Embryonic facial prominence (tissue), 1 donor: ENCODE data around the gene PPP1R26.
"Not testable (repeated sequence)": the region's sequence is repeated elsewhere in the genome, so short reads cannot be mapped to it uniquely, and the experiment has no call there.

Experiments used
- DNase-seq: peaks from one replicate; pipeline ENCODE4 v3.0.0-alpha.2; 2016; ENCODE audit errors: extremely low spot score

Gene PPP1R26, protein sequence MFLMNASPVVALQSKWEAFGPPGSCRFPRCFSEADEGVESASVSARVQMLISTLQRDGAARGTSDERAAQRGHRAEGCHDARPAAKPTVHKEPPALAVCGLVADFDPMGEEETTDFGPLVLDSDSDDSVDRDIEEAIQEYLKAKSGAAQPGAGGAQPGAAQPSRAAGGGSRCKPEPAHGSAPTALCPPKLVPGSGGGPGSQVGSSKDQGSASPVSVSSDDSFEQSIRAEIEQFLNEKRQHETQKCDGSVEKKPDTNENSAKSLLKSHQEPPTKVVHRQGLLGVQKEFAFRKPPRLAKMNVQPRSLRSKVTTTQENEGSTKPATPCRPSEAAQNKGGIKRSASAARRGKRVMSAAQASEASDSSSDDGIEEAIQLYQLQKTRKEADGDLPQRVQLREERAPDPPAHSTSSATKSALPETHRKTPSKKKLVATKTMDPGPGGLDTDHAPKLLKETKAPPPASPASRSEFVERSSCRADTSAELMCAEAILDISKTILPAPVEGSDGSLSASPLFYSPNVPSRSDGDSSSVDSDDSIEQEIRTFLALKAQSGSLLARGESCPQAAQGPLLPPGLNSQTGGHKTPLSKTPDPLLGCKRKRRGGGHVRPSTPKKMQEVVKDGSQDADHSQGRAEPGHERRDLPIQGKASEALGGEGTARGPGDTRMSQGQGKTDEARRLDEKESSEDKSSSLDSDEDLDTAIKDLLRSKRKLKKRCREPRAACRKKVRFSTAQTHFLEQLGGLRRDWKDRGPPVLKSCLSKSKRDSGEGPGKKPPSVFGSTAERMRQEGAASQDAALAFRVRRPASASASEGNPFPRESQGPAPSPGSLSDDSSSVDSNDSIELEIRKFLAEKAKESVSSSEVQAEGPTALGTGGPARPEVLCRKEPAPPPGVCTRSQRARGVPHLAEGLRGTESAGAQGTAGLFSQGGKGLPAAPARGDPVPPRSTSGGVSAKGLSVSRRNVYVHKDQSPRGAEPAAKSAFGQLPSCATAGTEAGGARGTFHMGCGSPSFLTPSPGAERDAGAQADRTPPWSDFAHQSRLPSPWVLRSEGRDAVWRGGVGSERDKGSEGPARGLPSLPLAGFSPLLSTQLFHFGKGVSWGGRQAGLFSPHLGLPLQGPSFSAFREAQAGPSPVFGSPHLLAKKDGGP (N-terminal part only)

DNA sequence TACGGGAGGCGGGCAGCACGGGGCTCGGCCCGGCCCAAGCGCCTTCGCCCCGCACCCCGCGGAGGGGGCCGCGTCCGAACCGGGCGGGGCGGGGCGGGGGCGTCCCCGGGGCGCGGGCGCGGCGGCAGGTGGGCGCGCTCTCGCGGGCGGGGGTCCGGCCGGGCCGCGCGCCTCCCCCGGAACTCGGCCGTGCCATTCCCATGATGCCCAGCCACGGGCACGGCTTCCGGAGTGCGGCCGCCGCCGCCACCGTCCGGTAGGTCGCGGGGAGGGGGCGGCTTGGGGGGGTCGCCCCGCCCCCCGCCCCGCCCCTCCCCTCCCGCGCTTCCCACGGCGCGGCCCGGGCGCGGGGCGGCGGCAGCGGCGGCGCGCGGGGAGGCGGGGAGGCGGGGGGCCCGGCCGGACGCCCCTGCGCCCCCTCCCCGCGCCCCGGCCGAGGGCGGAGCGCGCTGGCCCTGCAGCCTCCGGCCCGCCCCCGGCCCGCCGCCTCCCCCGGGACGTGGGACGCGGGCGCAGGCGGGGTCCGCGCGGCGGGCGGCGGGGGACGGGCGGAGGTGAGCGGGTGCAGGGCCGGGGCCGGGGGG lies at the start of gene PPP1R26:
TSS of gene PPP1R26 (plus strand) at position 314 of the 584 bp plus-strand sequence. CDS start 4,729 bp downstream, outside the sequence.
- no peak for DNase-seq

DNA sequence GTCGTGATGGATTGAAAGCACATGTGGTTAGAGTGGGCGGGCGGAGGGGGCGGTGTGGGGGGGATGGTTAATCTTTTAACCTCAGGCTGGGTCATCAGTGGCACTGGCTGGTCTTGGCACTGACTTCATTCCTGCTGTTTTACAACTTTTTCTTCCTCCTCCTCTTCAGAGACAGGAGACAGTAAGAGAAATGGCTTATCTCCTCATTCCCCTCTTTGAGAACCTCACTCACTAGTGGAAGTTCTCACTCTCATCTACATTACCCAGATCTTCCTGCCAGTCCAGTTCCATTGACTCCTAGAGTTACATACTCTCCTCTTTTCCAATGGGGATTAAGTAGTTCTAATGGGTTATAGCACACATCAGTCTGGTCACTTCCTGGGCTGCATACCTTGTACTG lies 42.3 kb upstream of the PPP1R26 start:
- DNase-seq, result no peak

DNA sequence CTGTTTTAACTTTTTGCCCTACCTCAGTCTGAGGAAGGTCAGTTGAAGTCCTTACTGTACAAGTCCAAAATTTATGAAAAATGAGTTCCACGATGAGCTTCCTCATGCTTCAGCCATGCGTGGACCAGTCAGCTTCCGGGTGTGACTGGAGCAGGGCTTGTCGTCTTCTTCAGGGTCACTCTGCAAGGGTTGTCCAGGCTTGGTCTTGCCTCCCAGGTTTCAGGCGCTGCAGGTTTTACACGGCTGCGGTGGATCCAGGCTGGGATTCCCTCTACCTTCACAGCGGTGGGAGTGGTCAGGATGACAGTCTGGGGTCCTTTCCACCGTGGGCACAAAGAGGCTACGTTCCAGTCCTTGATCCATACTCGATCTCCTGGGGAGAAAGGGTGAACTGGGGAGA lies 41.9 kb upstream of the PPP1R26 start:
- DNase-seq, result not testable (repeated sequence)

DNA sequence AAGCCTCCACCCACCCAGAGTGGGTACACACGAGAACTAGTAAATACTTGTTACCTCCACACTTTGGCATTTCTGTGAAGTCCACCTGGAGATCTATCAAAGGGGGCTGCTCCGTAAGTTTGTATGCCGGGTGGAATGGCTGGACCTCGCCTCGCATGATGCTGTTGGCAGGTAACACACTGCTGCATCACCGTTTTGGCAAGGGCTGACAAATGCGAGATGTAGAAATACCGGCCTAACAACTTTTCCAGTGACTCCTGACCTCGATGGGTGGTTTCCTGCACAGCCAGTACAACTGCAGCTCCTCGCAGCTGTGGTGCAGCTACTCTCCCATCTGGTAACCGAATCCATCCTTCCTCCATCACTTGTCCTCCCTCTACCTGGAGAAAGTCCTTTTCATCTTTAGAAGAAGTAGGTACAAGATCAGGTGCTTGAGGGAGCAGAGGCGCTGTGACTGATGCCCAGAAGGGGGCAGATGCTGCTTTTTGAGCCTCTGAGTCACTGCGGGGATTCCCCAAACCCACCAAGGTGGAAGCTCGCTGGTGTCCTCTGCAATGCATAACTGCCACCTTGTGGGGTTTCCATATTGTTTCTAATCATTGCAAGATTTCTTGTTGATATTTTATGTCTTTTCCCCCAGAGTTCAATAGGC lies 40.9 kb upstream of the PPP1R26 start:
- not testable (repeated sequence) for DNase-seq

DNA sequence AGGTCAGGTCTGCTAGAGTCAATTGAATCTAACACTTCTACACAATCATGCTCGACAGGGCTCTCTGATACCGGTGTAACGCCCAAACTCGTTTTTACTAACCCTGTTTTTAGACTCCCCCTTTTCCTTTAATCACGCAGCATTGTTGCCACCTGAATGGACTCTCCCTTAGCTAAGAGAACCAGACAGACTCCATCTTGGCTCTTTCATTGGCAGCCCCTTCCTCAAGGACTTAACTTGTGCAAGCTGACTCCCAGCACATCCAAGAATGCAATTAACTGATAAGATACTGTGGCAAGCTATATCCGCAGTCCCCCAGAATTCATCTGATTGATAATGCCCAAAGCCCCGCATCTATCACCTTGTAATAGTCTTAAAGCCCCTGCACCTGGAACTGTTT lies 40.1 kb upstream of the PPP1R26 start:
- DNase-seq, result not testable (repeated sequence)

DNA sequence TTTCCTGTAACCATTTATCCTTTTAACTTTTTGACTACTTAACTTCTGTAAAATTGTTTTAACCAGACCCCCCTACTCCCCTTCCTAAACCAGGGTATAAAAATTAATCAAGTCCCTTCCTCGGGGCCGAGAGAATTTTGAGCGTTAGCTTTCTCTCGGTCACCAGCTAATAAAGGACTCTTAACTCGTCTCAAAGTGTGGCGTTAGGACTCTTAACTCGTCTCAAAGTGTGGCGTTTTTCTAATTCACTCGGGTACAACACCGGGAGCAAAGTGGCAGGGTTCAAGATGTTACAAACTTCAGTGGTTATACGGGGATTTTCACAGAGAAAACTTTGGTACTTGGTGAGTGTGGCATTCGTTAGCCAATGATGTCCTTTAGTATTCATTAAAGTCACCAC lies 39.7 kb upstream of the PPP1R26 start:
- no peak for DNase-seq

DNA sequence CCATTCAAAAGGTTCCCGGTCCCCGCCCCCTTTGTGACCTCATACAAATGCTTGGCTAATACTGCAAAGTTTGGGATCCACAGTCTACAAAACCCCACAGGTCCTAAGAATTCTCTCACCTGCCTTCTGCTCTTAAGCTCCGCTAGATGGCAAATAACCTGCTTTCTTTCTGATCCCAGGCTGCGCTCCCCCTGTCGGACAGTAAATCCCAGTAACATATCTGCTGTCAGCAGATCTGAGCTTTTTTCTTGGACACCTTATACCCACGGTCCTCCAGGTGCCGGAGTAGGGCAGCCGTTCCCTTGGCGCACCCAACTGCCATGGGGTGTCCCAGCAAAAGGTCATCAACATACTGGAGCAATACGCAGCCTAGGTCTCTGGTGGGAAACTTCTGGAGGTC lies 39.0 kb upstream of the PPP1R26 start:
- DNase-seq, result no peak

DNA sequence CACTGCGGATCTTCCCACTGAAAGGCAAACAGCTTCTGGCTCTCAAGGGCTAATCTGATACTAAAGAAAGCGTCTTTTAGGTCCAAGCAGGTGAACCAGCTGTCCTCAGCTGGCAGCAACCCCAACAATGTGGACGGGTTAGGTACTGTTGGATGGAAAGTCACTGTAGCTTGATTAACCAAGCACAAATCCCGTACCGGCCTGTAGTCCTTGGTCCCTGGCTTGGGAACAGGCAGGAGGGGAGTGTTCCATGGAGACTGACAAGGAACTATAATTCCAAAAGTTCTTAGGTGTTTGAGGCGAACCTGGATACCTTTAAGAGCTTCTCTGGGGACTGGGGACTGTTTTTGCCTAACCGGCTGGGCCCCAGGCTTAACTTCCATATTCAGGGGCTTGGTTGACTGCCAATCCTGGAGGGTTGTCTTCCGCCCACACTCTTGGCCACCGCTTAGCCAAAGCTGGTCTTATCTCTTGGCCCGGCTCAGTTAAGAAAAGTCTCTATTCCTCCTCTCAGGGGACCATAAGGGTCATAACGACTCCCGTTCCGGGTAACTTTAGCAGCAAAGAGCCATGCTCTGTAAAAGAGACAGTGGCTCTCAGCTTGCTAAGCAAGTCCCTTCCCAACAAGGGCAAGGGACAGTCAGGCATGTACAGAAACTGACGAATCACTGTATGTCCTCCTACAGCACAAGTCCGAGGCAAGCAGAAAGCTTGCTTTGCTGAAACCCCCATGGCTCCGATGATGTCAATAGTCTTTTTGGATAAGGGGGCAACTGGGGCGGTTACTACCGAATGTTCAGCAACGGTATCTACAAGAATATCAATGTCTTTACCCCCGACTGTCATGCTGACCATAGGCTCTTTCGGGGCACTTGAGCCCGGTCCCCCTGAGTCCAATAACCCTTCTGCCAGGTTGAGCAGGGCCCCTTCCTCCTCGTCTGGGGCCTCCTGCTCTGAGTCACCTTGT lies 38.2 kb upstream of the PPP1R26 start:
- not testable (repeated sequence) for DNase-seq

DNA sequence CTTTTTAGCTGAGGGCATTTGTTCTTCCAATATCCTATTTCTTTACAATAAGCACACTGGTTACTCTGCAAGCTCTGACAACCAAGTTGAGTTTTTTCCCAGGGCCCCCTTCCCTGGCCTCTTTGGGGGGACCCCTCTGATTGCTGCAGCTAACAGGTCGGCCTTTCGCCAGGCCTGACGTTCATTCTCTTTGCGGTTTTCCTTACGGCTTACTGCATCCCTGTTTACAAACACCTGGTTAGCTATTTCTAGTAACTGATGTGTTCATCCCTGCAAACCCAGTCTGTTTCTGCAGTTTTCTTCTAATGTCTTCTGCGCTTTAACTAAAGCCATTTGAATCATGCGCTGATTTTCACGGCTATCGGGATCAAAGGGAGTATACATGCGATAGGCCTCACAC lies 37.5 kb upstream of the PPP1R26 start:
- DNase-seq, result no peak

DNA sequence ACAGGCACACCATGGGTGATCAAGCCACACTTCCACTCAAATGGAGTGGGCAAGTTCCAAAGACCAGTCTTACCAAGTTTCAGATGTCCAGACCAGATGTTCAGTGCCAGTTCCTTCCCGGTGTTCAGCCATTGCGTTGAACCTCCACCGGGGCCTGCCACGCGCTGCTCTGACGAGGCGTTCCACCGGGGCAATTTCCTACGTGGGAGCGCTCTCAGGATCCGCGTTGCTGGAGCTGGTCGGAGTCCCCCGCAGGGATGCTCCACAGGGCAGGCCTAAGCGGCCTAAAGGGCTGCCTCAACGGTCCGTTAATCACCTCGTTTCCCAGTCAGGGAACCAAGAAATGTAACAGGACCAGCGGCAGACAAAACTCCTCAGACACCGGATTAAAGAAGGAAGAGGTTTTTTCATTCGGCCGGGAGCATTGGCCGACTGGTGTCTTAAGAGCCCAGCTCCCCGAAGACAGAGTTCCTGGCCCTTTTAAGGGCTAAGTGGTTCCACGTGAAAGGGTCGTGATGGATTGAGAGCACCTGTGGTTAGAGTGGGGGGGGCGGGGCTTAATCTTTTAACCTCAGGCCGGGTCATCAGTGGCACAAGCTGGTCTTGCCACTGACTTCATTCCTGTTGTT lies 35.7 kb upstream of the PPP1R26 start:
- no peak for DNase-seq

DNA sequence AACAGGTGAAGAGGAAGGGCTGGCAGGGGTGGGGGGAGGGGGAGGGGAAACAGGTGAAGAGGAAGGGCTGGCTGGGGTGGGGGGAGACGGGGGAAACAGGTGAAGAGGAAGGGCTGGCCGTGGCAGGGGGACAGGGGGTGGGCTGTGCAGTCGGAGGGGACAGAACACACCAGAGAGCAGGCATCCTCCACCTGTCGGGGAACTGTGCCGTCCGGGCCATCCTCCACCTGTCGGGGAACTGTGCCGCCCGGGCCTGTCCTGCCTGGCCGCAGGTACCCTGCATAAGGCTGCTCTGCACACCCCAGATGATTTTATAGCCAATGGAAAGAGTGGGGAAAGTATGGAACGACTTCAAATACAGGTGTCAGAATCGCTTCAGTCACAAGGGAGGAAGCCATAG lies 32.5 kb upstream of the PPP1R26 start:
- DNase-seq, result no peak

DNA sequence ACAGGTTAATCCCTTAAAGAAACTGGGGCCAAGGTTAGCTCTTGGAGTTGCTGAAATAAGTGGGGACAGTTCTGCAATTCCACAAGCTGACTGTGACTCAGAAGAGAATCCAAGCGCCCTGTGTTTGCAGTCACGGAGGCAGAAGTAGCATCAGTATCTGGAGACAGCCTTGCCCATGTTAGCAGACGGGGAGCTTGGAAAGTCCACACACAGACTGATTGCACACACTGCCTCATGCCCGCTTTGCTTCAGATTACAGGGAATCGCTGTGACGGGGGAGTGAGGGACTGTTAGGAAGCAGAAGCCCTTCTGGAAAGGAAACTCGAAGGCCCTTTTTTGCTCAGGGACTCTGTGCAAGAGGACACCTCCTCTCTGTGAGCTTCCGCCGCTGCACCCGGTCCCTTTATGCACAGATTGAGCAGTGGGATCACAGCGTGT lies 30.9 kb upstream of the PPP1R26 start:
- no peak for DNase-seq

DNA sequence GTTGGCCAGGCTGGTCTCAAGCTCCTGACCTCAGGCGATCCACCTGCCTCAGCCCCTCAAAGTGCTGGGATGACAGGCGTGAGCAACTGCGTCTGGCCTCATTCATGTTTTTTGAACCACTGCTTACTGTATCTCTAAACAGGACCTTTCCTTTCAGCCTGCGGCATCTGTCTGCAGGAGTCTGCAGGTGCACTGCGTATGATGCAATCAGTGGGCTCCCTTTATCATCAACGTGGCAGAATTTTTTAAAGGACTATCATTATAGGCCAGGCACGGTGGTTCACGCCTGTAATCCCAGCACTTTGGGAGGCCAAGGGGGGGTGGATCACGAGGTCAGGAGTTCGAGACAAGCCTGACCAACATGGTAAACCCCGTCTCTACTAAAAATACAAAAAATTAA lies 30.1 kb upstream of the PPP1R26 start:
- DNase-seq, result not testable (repeated sequence)

DNA sequence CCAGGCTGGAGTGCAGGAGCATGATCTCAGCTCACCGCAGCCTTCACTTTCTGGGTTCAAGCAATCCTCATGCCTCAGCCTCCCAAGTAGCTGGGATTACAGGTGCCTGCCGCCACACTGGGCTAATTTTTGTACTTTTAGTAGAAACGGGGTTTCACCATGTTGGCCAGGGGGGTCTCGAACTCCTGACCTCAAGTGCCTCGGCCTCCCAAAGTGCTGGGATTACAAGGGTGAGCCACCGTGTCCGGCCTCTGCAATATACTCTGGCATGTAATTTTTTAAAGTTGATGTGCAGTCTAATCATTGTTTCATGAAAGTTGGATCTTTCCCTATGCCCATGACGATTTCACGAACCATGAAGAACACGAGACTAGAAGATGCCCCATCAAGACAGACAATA lies 28.6 kb upstream of the PPP1R26 start:
- no peak for DNase-seq

DNA sequence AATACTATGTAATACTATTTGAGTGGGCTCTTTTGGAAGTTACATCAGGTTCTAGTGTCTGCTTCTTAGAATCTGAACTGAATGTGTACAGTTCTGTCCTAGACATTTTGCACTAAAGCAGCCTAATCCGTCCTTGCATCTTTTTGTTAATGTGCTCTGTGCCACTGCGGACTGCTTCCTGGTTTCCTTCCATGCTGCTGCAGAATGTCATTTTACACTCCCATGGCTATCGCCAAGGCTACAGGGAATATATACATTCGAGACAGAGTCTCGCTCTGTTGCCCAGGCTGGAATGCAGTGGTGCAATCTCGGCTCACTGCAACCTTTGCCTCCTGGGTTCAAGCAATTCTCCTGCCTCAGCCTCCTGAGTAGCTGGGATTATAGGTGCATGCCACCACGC lies 27.7 kb upstream of the PPP1R26 start:
- not testable (repeated sequence) for DNase-seq

DNA sequence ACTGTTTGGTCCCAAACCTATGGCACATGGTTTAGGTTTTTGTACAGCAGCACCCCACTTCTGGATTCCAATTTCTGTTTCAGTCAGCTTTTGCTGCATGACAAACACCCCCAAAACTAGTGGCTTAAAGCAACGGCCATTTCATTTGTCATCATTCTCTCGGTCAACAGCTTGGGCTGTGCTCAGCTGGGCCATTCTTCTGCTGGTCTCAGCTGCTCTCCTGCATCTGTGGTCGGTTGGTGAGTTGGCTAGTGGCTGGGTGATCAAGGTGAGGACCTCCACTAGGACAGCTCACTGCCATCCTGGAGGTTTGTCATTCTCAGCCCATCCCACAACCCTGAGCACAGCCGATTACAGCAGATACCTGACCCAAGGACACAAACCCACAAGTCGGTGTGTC lies 24.8 kb upstream of the PPP1R26 start:
- DNase-seq, result no peak

DNA sequence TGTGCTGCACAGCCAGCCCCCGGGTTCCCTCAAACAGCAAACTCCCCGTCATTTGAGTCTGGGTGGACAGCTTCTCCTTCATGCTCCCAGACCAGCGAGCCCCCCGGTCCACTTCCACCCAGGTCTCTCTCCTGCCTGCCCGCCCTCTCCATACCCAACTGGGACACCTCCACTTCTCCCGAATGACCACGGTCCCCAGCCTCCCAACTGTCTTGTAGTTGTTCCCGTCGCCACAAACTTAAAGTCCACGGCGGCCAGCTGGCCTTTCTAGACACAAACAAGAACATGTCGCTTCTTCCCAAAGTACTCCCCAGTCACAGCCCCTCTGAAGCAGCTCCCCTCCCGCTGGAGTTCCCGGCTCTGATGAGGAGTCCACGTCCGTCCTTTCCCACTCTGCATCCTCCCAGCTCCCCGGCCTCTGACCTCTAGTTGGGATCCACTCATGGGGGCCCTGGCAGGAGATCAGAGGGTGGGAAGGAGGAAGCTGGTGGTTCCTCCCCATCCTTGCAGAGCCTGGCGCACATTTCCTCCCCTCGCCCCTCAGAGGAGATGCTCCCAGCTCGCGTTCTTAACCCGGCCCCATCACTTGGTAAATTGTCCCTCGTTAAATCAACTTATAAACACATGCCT lies 24.1 kb upstream of the PPP1R26 start:
- no peak for DNase-seq

DNA sequence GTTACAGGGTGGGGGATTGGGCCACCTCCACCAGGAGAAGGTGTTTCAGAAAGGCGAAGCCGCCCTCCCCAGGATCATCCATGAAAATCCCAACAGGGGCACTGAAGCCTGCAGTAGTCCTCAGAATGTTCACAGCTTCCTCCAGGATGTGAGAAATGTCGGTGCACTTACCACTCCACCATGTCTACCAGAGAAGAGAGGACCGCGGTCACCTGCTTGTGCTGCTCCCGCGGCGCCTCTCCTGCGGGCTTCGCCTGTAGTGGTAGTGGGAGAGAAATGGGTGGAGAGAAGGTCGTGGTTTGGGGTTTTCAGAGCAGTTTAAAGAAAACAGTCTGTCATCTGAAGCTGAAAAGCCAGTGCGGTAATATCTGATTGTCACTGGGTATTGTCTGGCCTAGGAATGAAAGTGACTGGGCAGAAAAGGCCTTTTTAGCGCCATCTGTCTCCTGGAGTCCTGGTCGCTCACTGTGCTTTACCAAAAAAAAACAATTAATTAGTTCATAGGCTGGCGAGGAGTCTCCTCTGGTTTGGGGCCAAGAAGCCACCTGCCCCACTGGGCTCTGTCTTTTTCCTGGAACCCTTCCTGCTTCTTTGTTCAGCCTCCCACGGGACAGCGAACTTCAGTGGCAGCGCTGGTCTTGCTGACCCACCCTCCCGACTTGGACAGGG lies 23.0 kb upstream of the PPP1R26 start:
- DNase-seq, result no peak

DNA sequence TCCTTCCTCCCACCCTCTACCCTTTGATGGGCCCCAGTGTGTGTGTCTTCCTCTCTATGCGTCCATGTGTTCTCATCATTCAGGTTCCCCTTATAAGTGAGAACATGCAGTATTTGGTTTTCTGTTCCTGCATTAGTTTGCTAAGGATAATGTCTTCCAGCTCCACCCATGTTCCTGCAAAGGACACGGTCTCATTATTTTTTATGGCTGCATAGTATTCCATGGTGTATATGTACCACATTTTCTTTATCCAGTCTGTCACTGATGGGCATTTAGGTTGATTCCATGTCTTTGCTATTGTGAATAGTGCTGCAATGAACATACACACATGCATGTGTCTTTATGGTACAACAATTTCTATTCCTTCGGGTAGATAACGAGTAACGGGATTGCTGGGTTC lies 21.1 kb upstream of the PPP1R26 start:
- DNase-seq, result not testable (repeated sequence)
